ENCODE results near the gene CPD. TPM values are rescaled to one million over a fixed set of nuclear protein-coding genes. Genes with fewer than 3 reads are reported as not detected.
"Not testable (repeated sequence)": the region's sequence is repeated elsewhere in the genome, so short reads cannot be mapped to it uniquely, and the experiment has no call there.

Gene CPD
- polyA plus RNA-seq, 1 donor = 51.7 TPM

- Histone ChIP-seq H3K9me3 (ENCODE audit: control insufficient read depth, low read depth, low read length) (no peaks in the 10 kb centered on the region), H3K4me3 (ENCODE audit: low read length) (no peak overlapping the region), H3K27me3 (ENCODE audit: control insufficient read depth, insufficient read depth, low read length) (no peaks in the 10 kb centered on the region), H3K27ac (ENCODE audit: low read length) (no peak overlapping the region), H3K4me1 (ENCODE audit: control insufficient read depth, insufficient read depth, low read length) (peaks cover 49% of the 10 kb centered on the region), H3K36me3 (ENCODE audit: control insufficient read depth, insufficient read depth, low read length) (no peaks in the 10 kb centered on the region)
- no peak for DNase-seq
- no CpG with 5 or more reads among the region's 5 CpGs for WGBS (ENCODE audit: insufficient coverage, low lambda C conversion rate)
Observed at GRCh38 chr17:30341703-30342249, 37.0 kb upstream of the CPD start.

- WGBS (ENCODE audit: insufficient coverage, low lambda C conversion rate) = no CpG with 5 or more reads among the region's 3 CpGs
- H3K27me3 ChIP-seq (ENCODE audit: control insufficient read depth, insufficient read depth, low read length); H3K4me3 ChIP-seq (ENCODE audit: low read length); H3K36me3 ChIP-seq (ENCODE audit: control insufficient read depth, insufficient read depth, low read length); H3K9me3 ChIP-seq (ENCODE audit: control insufficient read depth, low read depth, low read length); DNase-seq: not testable (repeated sequence)
- Histone ChIP-seq H3K27ac (ENCODE audit: low read length) (peak overlapping the region; percentile 95), H3K4me1 (ENCODE audit: control insufficient read depth, insufficient read depth, low read length) (peaks cover 45% of the 10 kb centered on the region)
Observed at GRCh38 chr17:30343244-30343643, 35.5 kb upstream of the CPD start.

DNA sequence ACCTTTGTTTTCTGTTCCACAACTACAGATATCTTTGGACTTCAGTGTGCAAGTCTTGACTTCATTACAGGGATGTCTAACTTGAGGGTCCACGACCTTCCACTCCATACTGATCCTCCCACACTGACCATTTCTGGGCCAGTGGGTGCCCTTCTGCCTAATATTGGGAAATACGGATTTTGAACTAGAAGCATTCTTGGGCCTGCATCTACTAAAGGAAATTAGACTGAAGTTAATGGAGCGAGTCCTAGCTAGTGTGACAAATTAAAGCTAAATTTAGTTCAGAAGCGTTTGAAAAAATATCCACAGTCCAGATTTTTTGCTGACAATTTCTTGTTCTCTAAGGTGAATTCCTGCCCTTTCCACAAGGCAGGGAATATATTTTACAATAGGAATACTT is 34.9 kb upstream of the CPD start:
- Histone ChIP-seq H3K27me3 (ENCODE audit: control insufficient read depth, insufficient read depth, low read length) (no peaks in the 10 kb centered on the region), H3K9me3 (ENCODE audit: control insufficient read depth, low read depth, low read length) (no peaks in the 10 kb centered on the region), H3K36me3 (ENCODE audit: control insufficient read depth, insufficient read depth, low read length) (no peaks in the 10 kb centered on the region), H3K4me3 (ENCODE audit: low read length) (peak overlapping the region; percentile 6), H3K27ac (ENCODE audit: low read length) (peak overlapping the region; percentile 95), H3K4me1 (ENCODE audit: control insufficient read depth, insufficient read depth, low read length) (peaks cover 45% of the 10 kb centered on the region)
- WGBS (ENCODE audit: insufficient coverage, low lambda C conversion rate) = no CpG with 5 or more reads among the region's 4 CpGs
- DNase-seq = no peak

DNA sequence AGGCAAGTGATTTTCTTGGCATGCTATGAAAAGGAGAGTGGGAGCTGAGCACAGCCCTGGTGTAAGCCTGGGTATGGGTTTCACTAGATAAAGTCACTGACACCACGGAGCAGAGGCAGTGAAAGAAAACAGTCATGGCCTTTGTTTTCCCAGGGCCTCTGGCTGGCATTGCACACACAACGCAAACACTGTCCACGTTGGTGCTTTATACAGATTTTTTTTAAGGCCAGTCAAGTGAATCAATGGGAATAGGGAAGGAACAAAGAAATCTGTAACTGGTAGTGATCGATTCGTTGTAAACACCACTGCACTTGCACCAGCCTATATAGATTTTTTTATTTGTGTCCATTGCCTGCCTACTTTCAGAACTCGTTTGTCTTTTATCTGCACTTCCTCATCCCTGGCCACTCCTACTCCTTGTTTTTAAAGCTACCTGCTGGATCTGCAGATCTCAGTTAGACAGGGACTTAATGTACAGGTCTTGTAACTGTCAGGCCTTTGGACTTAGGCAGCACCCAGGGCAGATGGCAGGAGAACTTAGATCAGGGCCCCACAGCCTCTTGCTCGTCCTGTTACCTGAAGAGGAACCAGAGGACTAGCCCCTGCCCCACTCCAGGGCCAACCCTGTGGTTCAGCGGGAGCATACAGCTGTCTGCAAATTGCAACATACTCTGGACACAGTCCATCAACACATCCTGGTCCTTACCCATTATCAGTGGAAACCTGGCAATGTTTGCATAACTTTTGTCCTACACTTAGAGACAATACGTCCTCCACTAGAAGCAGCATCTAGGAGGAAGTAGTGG is 34.2 kb upstream of the CPD start:
- no peaks in the 10 kb centered on the region for H3K9me3 ChIP-seq (ENCODE audit: control insufficient read depth, low read depth, low read length)
- H3K4me3 ChIP-seq (ENCODE audit: low read length) = peak overlapping the region; percentile 6
- 15% methylated on average over 4 of the region's 9 CpGs for WGBS (ENCODE audit: insufficient coverage, low lambda C conversion rate)
- H3K27ac ChIP-seq (ENCODE audit: low read length) = peak overlapping the region; percentile 95
- no peaks in the 10 kb centered on the region for H3K36me3 ChIP-seq (ENCODE audit: control insufficient read depth, insufficient read depth, low read length)
- H3K27me3 ChIP-seq (ENCODE audit: control insufficient read depth, insufficient read depth, low read length) = no peaks in the 10 kb centered on the region
- DNase-seq = peak; percentile 96 to 99
- peaks cover 45% of the 10 kb centered on the region for H3K4me1 ChIP-seq (ENCODE audit: control insufficient read depth, insufficient read depth, low read length)

DNA sequence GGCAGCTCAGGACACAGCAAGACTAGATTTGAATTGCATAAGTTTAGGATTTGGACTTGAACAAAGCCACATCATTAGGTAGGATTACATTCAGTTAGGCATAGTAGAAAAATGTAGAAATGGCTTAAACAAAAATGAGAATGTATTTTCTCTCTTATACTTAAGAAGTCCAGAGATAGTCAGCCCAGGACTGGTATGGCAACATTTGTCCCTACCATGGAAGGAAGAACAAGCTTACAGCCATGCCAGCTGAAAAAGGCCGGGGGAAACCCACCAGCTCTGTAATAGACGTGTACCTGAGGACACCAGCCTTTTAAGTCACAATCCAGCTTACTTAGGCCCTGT is 33.7 kb upstream of the CPD start:
- no CpG with 5 or more reads among the region's 2 CpGs for WGBS (ENCODE audit: insufficient coverage, low lambda C conversion rate)
- no peak overlapping the region for H3K4me3 ChIP-seq (ENCODE audit: low read length)
- DNase-seq = no peak
- H3K27ac ChIP-seq (ENCODE audit: low read length) = peak overlapping the region; percentile 95
- H3K27me3 ChIP-seq (ENCODE audit: control insufficient read depth, insufficient read depth, low read length) = no peaks in the 10 kb centered on the region
- peaks cover 43% of the 10 kb centered on the region for H3K4me1 ChIP-seq (ENCODE audit: control insufficient read depth, insufficient read depth, low read length)
- no peaks in the 10 kb centered on the region for H3K9me3 ChIP-seq (ENCODE audit: control insufficient read depth, low read depth, low read length)
- H3K36me3 ChIP-seq (ENCODE audit: control insufficient read depth, insufficient read depth, low read length) = no peaks in the 10 kb centered on the region

DNA sequence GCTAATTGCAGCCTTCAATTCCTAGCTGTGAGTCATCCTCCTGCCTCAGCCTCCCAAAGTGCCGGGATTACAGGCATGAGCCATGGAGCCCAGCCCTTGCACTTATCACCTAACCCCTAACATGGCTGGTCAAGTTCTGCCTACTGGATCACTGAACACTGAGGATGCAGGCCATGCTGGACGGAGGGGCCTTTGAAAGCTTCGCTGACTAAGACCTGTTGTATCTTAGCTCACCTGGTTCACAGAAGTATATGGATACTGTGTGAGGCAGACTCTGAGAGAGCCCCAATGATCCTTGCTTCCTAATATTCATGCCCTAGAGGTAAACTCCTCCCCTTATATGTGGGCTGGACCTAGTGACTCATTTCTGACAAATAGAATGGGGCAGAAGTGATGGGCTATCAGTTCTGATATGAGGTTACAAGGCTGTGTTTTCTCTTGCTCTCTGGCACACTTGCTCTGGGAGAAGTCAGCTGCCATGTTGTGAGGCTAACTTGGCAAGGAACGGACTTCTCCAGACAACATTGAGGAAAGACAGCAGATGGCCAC is 33.1 kb upstream of the CPD start:
- Histone ChIP-seq H3K4me3 (ENCODE audit: low read length) (no peak overlapping the region), H3K9me3 (ENCODE audit: control insufficient read depth, low read depth, low read length) (no peaks in the 10 kb centered on the region), H3K36me3 (ENCODE audit: control insufficient read depth, insufficient read depth, low read length) (no peaks in the 10 kb centered on the region), H3K27ac (ENCODE audit: low read length) (peak overlapping the region; percentile 95), H3K27me3 (ENCODE audit: control insufficient read depth, insufficient read depth, low read length) (no peaks in the 10 kb centered on the region), H3K4me1 (ENCODE audit: control insufficient read depth, insufficient read depth, low read length) (peaks cover 40% of the 10 kb centered on the region)
- no CpG with 5 or more reads among the region's 4 CpGs for WGBS (ENCODE audit: insufficient coverage, low lambda C conversion rate)
- peak in 1 of 2 donors; percentile 24 for DNase-seq

DNA sequence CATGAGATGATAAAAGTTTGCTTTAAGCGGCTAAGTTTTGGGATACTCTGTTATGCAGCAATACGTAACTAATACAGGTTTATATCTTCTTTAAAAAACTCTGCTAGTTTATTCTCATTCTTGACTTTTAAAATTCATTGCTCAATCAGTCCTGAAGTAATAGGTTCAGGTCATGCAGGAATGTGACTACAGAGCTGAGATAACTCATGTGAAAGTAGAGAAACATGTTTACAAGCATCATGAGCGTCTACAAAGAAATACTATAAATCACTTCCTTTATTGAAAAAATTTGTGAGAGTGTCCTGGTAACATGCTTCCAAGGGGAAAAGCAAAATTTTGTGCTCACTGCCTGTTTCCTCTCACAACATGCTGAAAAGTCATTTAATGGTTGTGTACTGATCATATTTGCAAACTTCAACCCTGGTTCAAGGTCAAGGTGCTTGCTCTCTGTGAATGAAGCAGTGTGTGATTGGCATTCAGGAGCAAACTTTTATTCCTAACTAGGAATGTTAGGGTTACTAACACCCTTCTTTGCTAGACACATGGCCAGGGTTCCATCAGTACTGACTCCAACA is 32.4 kb upstream of the CPD start:
- H3K27ac ChIP-seq (ENCODE audit: low read length) = peak overlapping the region; percentile 95
- H3K36me3 ChIP-seq (ENCODE audit: control insufficient read depth, insufficient read depth, low read length) = no peaks in the 10 kb centered on the region
- no peak overlapping the region for H3K4me3 ChIP-seq (ENCODE audit: low read length)
- H3K4me1 ChIP-seq (ENCODE audit: control insufficient read depth, insufficient read depth, low read length) = peaks cover 37% of the 10 kb centered on the region
- no peaks in the 10 kb centered on the region for H3K9me3 ChIP-seq (ENCODE audit: control insufficient read depth, low read depth, low read length)
- WGBS (ENCODE audit: insufficient coverage, low lambda C conversion rate) = 50% methylated on average over 1 of the region's 3 CpGs
- H3K27me3 ChIP-seq (ENCODE audit: control insufficient read depth, insufficient read depth, low read length) = no peaks in the 10 kb centered on the region
- DNase-seq = peak in 1 of 2 donors; percentile 53

- Histone ChIP-seq H3K36me3 (ENCODE audit: control insufficient read depth, insufficient read depth, low read length) (no peaks in the 10 kb centered on the region), H3K27me3 (ENCODE audit: control insufficient read depth, insufficient read depth, low read length) (no peaks in the 10 kb centered on the region), H3K4me3 (ENCODE audit: low read length) (no peak overlapping the region), H3K9me3 (ENCODE audit: control insufficient read depth, low read depth, low read length) (no peaks in the 10 kb centered on the region), H3K4me1 (ENCODE audit: control insufficient read depth, insufficient read depth, low read length) (peaks cover 37% of the 10 kb centered on the region), H3K27ac (ENCODE audit: low read length) (no peak overlapping the region)
- WGBS (ENCODE audit: insufficient coverage, low lambda C conversion rate) = no CpG with 5 or more reads among the region's 4 CpGs
- no peak for DNase-seq
Observed at GRCh38 chr17:30347488-30347887, 31.2 kb upstream of the CPD start.

- WGBS (ENCODE audit: insufficient coverage, low lambda C conversion rate) = no CpG with 5 or more reads among the region's 1 CpG
Observed at GRCh38 chr17:30349252-30349651, 29.5 kb upstream of the CPD start.

DNA sequence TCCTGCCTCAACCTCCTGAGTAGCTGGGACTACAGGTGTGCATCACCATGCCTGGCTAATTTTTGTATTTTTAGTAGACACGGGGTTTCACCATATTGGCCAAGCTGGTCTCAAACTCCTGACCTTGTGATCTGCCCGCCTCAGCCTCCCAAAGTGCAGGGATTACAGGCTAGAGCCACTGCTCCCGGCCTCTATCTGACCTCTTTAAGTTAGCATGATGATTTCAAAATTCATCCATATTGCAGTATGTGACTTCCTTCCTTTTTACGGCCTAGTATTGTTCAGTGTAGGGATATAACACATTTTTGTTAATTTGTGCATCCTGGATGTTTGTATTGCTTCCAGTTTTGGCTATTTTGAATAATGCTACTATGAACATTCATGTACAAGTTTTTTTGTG is 27.5 kb upstream of the CPD start:
- not testable (repeated sequence) for H3K27ac ChIP-seq (ENCODE audit: low read length); H3K4me3 ChIP-seq (ENCODE audit: low read length); H3K36me3 ChIP-seq (ENCODE audit: control insufficient read depth, insufficient read depth, low read length); H3K27me3 ChIP-seq (ENCODE audit: control insufficient read depth, insufficient read depth, low read length); H3K9me3 ChIP-seq (ENCODE audit: control insufficient read depth, low read depth, low read length); DNase-seq
- 86% methylated on average over 1 of the region's 4 CpGs for WGBS (ENCODE audit: insufficient coverage, low lambda C conversion rate)
- peaks cover 11% of the 10 kb centered on the region for H3K4me1 ChIP-seq (ENCODE audit: control insufficient read depth, insufficient read depth, low read length)

More at GRCh38 chr17:30349252-30349651, 29.5 kb upstream of the CPD start:
- H3K27ac ChIP-seq (ENCODE audit: low read length) = no peak overlapping the region
- H3K36me3 ChIP-seq (ENCODE audit: control insufficient read depth, insufficient read depth, low read length) = no peaks in the 10 kb centered on the region
- peaks cover 24% of the 10 kb centered on the region for H3K4me1 ChIP-seq (ENCODE audit: control insufficient read depth, insufficient read depth, low read length)
- H3K4me3 ChIP-seq (ENCODE audit: low read length) = no peak overlapping the region
- H3K27me3 ChIP-seq (ENCODE audit: control insufficient read depth, insufficient read depth, low read length) = no peaks in the 10 kb centered on the region
- peak in 1 of 2 donors; percentile 27 for DNase-seq
- no peaks in the 10 kb centered on the region for H3K9me3 ChIP-seq (ENCODE audit: control insufficient read depth, low read depth, low read length)
